ENCODE data around the gene ASB8. TPM values are rescaled to one million over a fixed set of nuclear protein-coding genes. Genes with fewer than 3 reads are reported as not detected.

ASB8 gene
- total and polyA plus RNA-seq, 9 of the 15 experiments (the other 6 are each of a cell fraction or from before 2014, with no cell fraction given), result 13.3 to 29.0 (median 19.6) TPM

DNA sequence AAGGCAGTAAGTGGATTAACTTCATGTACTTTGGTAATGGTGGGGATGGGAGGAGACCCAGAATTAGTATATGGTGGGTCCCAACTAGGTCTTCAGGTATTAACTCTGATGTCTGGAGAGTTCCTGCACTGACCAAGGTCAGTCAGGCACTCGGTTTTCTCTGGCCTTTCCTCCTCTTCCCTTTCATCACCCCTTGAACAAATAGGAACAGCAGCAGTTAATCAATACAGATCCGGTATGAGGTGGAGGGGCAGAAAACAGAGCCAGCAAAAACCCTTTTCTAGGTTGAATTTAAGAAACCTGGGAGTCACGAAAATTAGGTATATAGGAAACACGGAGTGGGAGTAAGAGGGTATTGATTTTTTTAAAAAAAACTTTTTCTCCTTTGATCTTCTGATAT is 34.1 kb downstream of the ASB8 start:
- ChIA-PET CTCF (ENCODE audit: low intra/inter-chr PET ratio) (no interaction called here), POLR2A (no interaction called here)
- peaks cover 38% of the 10 kb centered on the region; the same call in 2 of the 3 replicates for H3K36me3 ChIP-seq (ENCODE audit: control insufficient read depth, insufficient read depth, low read length)
- in situ Hi-C loops (cut with MboI), result no loop called here
- intact Hi-C loops (cut with micrococcal nuclease), result no loop called here
- peaks cover 21% of the 10 kb centered on the region; the same call in 2 of the 3 replicates for H3K79me2 ChIP-seq (ENCODE audit: control insufficient read depth, insufficient read depth, low read length)
- no peaks in the 10 kb centered on the region for H3K27me3 ChIP-seq (ENCODE audit: control insufficient read depth in 2 of 2, insufficient read depth in 2 of 2, low read length in 2 of 2)
- TF ChIP-seq DMBX1 (CRISPR knock-in tag; IDR thresholded peaks at IDR 0.05; ENCODE audit: borderline replicate concordance), result no peak
- no peak for TF ChIP-seq TAF7 (tag; IDR thresholded peaks at IDR 0.05)
- no peak for TF ChIP-seq GTF2F1 (IDR thresholded peaks at IDR 0.05; ENCODE audit: low read depth, low read length)
- TF ChIP-seq TEAD4 (IDR thresholded peaks at IDR 0.05; ENCODE audit: low read length), result no peak
- TF ChIP-seq TEAD4 (CRISPR knock-in tag; IDR thresholded peaks at IDR 0.05; ENCODE audit: borderline replicate concordance), result no peak
- TF ChIP-seq MEF2D (tag; conservative IDR thresholded peaks at IDR 0.05; ENCODE audit: low read depth), result no peak
- H2AFZ ChIP-seq (ENCODE audit: low read depth, low read length), result no peak overlapping the region
- FAIRE-seq (no peak), ATAC-seq (no peak), DNase-seq (ENCODE audit: extremely low read depth in 1 of 4, low spot score in 3 of 4) (no peak)
- 60% methylated on average over 4 of the region's 4 CpGs for WGBS (ENCODE audit: insufficient coverage, low coverage, missing lambda C conversion rate)
- no peaks in the 10 kb centered on the region for H3K9me1 ChIP-seq (ENCODE audit: control insufficient read depth, insufficient read depth, low read length)
- peaks cover 7 to 26% of the 10 kb centered on the region in 2 experiments; a peak in 4 of 5 replicates for H3K4me1 ChIP-seq (replicated peaks in 1 of 2; ENCODE audit: control insufficient read depth in 2 of 2, insufficient read depth in 2 of 2, low read length in 2 of 2)
- no peak overlapping the region for H3K27ac ChIP-seq (ENCODE audit: extremely low read depth, low read depth, low read length)
- BruUV-seq (replicated peaks), result no TSS peak
- H3K4me3 ChIP-seq, result no peak overlapping the region
- no peak overlapping the region for H3K9ac ChIP-seq (ENCODE audit: insufficient read depth in 1 of 2, low read depth in 2 of 2, low read length in 2 of 2)
- H3K4me2 ChIP-seq (ENCODE audit: insufficient read depth, low read length), result no peak overlapping the region
- H4K20me1 ChIP-seq (replicated peaks; ENCODE audit: control insufficient read depth, insufficient read depth, low read length), result no peaks in the 10 kb centered on the region
- no peaks in the 10 kb centered on the region for H3K9me3 ChIP-seq (replicated peaks; ENCODE audit: control insufficient read depth, insufficient read depth, low read depth, low read length)
